ENCODE data around the gene CTNNA1.

DNA sequence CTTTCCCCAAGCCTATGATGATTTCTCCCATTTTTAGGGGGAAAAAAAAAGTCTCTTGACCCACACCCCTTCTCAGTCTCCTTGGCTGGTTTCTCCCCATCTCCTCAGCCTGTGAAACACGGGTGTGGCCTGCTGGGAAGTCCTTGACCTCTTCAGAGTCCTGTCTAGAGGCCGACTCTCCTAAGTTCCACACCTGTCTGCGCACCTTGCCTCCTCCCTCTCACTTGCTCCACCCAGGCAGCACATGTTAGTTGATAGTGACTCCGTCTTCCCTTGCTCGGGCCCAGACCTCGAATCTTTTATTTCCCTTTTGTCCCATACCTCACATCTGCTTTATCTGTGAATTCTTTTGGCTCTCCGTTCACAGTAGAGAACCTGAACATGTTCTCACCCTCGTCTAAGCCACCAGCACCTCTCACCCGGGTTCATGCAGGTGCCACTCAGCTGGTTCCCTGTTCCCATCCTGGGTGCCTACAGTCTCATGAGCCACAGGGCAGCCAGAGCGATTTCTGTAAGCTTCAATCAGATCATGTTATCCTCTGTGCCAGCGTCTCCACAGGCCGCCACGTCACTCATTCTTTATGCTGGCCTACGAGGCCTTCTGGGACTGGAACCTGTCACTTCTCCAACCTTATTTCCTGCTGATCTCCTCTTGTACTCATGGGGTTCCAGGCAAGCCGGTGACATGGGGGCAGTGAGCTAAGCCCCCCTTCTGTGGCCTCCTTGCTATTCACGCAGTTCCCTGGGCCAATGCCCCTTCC is 173.6 kb downstream of the CTNNA1 start:
- TF ChIP-seq, protein P1, sequence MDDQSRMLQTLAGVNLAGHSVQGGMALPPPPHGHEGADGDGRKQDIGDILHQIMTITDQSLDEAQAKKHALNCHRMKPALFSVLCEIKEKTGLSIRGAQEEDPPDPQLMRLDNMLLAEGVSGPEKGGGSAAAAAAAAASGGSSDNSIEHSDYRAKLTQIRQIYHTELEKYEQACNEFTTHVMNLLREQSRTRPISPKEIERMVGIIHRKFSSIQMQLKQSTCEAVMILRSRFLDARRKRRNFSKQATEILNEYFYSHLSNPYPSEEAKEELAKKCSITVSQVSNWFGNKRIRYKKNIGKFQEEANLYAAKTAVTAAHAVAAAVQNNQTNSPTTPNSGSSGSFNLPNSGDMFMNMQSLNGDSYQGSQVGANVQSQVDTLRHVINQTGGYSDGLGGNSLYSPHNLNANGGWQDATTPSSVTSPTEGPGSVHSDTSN (IDR thresholded peaks at IDR 0.05) = no peak
- TF ChIP-seq JUND (IDR thresholded peaks at IDR 0.05) (no peak), MXI1 (IDR thresholded peaks at IDR 0.05; ENCODE audit: low read depth, low read length) (no peak)

All from SK-N-SH (cell line).